AG20443 (cell line): ENCODE data around the gene SLC9A1.

Experiments used
- DNase-seq: peaks from one replicate; pipeline ENCODE4 v3.0.0; 2012; ENCODE audit warnings: low spot score, mixed read lengths

The SLC9A1 gene

GRCh38 chr1:27102707-27103468, 52.0 kb downstream of the SLC9A1 start:
- DNase-seq = peak; percentile 85

- DNase-seq = no peak
Observed at GRCh38 chr1:27102134-27102706, 52.7 kb downstream of the SLC9A1 start.

GRCh38 chr1:27101696-27102095, 53.2 kb downstream of the SLC9A1 start:
- DNase-seq = no peak

GRCh38 chr1:27101054-27101491, 53.9 kb downstream of the SLC9A1 start:
- DNase-seq = no peak

- no peak for DNase-seq
Observed at GRCh38 chr1:27100335-27101053, 54.4 kb downstream of the SLC9A1 start.

- DNase-seq = peak; percentile 90
Observed at GRCh38 chr1:27099587-27100334, 55.2 kb downstream of the SLC9A1 start.

GRCh38 chr1:27099135-27099586, 55.8 kb downstream of the SLC9A1 start:
- DNase-seq = peak; percentile 40

- no peak for DNase-seq
Observed at GRCh38 chr1:27098431-27099134, 56.3 kb downstream of the SLC9A1 start.

- DNase-seq = peak; percentile 90
Observed at GRCh38 chr1:27097484-27097917, 57.4 kb downstream of the SLC9A1 start.

GRCh38 chr1:27095576-27095975, 59.3 kb downstream of the SLC9A1 start:
- no peak for DNase-seq

- no peak for DNase-seq
Observed at GRCh38 chr1:27092888-27093287, 62.0 kb downstream of the SLC9A1 start.

- DNase-seq = no peak
Observed at GRCh38 chr1:27090911-27091310, 64.0 kb downstream of the SLC9A1 start.

- DNase-seq = no peak
Observed at GRCh38 chr1:27087371-27088220, 67.3 kb downstream of the SLC9A1 start.

GRCh38 chr1:27086628-27087027, 68.3 kb downstream of the SLC9A1 start:
- DNase-seq = no peak

GRCh38 chr1:27086026-27086425, 68.9 kb downstream of the SLC9A1 start:
- DNase-seq = no peak

GRCh38 chr1:27084107-27084506, 70.8 kb downstream of the SLC9A1 start:
- no peak for DNase-seq

- DNase-seq = no peak
Observed at GRCh38 chr1:27077968-27078367, 77.0 kb downstream of the SLC9A1 start.

GRCh38 chr1:27076803-27077202, 78.1 kb downstream of the SLC9A1 start:
- no peak for DNase-seq

GRCh38 chr1:27074175-27074780, 80.6 kb downstream of the SLC9A1 start:
- DNase-seq = peak; percentile 46

GRCh38 chr1:27071049-27071416, 83.9 kb downstream of the SLC9A1 start:
- peak; percentile 81 for DNase-seq
